ENCODE data around the gene USP44.
"Not testable (repeated sequence)": the region's sequence is repeated elsewhere in the genome, so short reads cannot be mapped to it uniquely, and the experiment has no call there.

USP44 gene

DNA sequence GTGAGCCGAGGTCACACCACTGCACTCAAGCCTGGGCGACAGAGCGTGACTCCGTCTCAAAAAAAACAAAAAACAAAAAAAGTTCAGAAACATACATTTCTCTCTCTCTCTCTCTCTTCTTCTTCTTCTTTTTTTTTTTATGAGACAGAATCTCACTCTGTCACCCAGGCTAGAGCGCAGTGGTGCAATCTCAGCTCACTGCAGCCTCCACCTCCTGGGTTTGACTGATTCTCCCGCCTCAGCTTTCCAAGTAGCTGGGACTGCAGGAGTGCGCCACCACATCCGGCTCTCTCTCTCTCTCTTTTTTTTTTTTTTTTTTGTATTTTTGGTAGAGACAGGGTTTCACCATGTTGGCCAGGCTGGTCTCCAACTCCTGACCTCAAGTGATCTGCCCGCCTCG is 16.8 kb upstream of the USP44 start:
- H3K4me3 ChIP-seq; in situ Hi-C loops (cut with MboI; ENCODE audit: low sequenced_read_pairs); H3K36me3 ChIP-seq (replicated peaks); H3K4me1 ChIP-seq; DNase-seq (ENCODE audit: low spot score in 2 of 2); H3K27me3 ChIP-seq (ENCODE audit: low read depth); H3K9me3 ChIP-seq: not testable (repeated sequence)

DNA sequence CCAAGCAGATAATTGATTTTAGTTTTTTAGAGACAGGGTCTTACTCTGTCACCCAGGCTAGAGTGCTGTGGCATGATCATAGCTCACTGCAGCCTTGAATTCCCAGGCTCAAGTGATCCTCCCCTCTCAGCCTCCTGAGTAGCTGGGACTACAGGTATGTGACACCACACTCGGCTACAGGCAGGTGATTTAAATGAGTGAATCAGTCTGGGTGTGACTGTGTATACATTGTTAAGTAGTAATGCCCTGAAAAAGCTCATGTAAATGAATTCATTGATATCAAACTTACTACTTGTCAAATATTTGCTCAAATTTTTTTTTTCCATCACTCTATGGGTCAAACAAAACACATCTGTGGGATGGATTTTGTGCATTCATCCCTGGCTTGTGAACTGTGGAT is 6.3 kb upstream of the USP44 start:
- Histone ChIP-seq H3K9me3 (no peaks in the 10 kb centered on the region), H3K27me3 (ENCODE audit: low read depth) (no peaks in the 10 kb centered on the region; the same call in 1 of the 2 replicates), H3K4me3 (no peak overlapping the region), H3K4me1 (no peaks in the 10 kb centered on the region), H3K36me3 (replicated peaks) (no peaks in the 10 kb centered on the region)
- no peak for DNase-seq (ENCODE audit: low spot score in 2 of 2)
- in situ Hi-C loops (cut with MboI; ENCODE audit: low sequenced_read_pairs), result no loop called here

DNA sequence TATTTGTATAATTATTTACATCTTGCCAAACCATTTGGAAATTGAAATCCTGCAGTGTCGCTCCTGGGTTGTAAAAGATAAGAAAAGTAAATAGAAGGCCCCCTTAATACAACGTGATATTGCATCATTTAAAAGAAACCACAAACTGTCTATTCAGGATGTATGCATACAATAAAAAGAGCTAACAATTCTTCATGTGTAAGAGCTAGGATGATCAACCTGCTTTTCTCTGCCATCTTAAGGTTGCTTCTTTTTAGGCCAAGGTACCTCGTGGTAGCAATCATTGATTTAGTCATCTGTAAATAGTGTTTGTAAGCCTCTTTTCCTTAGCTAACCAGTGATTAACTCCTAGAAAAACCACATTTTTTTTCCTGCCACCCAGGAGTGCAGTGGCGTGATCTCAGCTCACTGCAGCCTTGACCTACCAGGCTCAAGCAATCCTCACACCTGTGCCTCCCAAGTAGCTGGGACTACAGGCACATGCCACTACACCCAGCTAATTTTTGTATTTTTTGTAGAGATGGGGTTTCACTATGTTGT is 3.3 kb upstream of the USP44 start:
- Histone ChIP-seq H3K9me3 (no peaks in the 10 kb centered on the region), H3K27me3 (ENCODE audit: low read depth) (no peaks in the 10 kb centered on the region; the same call in 1 of the 2 replicates), H3K36me3 (replicated peaks) (no peaks in the 10 kb centered on the region), H3K4me3 (no peak overlapping the region), H3K4me1 (peaks cover 15% of the 10 kb centered on the region)
- in situ Hi-C loops (cut with MboI; ENCODE audit: low sequenced_read_pairs), result no loop called here
- DNase-seq (ENCODE audit: low spot score in 2 of 2), result no peak

- in situ Hi-C loops (cut with MboI; ENCODE audit: low sequenced_read_pairs), result no loop called here
- Histone ChIP-seq H3K9me3 (0 out of 2 replicates have a peak, but pooled peaks cover 4% of the 10 kb centered on the region), H3K4me1 (peaks cover 15% of the 10 kb centered on the region), H3K4me3 (no peak overlapping the region), H3K27me3 (ENCODE audit: low read depth) (no peaks in the 10 kb centered on the region; the same call in 1 of the 2 replicates), H3K36me3 (replicated peaks) (no peaks in the 10 kb centered on the region)
- DNase-seq (ENCODE audit: low spot score in 2 of 2), result no peak
These were observed 2.1 kb upstream of the USP44 start for GRCh38 chr12:95553197-95553943.

DNA sequence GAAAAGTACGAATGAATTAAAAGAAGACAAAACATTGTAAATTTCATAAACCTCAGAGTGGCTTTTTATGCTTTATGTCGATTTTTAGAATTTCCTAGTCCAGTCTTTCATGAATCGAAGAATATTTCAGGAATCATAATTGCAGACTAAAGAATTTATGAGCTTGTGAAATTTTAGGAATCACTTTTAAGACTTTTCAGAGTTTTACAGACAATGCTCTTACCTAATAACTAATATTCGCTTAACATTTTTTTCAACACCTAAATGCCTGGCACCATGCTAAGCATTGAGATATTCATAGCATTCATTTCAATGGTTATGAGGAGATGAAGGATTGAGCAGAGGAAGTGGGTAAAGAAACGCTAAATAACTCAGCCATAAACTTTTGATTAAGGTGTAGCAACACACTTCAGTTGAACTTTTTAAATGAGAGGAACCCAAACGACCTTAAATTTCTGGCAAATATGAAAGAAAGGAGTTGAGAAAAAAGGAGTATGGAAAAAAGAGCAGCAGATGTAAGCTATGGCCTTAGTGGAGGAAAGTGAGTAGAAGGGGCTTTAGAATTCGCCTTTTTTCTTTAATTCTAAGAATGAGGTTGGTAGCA is 739 bp upstream of the USP44 start:
- no peak for DNase-seq (ENCODE audit: low spot score in 2 of 2)
- peaks cover 15% of the 10 kb centered on the region for H3K4me1 ChIP-seq
- H3K4me3 ChIP-seq, result no peak overlapping the region
- no peaks in the 10 kb centered on the region for H3K36me3 ChIP-seq (replicated peaks)
- H3K9me3 ChIP-seq, result peaks cover 4% of the 10 kb centered on the region; the same call in 1 of the 2 replicates
- in situ Hi-C loops (cut with MboI; ENCODE audit: low sequenced_read_pairs), result no loop called here
- peaks cover 3% of the 10 kb centered on the region for H3K27me3 ChIP-seq (ENCODE audit: low read depth)

- in situ Hi-C loops (cut with MboI; ENCODE audit: low sequenced_read_pairs), result loop anchor here (25.0 kb wide), 1 partner anchor 1012 kb away; no protein-coding TSS in a partner anchor
These were observed 1.7 kb downstream of the USP44 start for GRCh38 chr12:95549392-95550084.

DNA sequence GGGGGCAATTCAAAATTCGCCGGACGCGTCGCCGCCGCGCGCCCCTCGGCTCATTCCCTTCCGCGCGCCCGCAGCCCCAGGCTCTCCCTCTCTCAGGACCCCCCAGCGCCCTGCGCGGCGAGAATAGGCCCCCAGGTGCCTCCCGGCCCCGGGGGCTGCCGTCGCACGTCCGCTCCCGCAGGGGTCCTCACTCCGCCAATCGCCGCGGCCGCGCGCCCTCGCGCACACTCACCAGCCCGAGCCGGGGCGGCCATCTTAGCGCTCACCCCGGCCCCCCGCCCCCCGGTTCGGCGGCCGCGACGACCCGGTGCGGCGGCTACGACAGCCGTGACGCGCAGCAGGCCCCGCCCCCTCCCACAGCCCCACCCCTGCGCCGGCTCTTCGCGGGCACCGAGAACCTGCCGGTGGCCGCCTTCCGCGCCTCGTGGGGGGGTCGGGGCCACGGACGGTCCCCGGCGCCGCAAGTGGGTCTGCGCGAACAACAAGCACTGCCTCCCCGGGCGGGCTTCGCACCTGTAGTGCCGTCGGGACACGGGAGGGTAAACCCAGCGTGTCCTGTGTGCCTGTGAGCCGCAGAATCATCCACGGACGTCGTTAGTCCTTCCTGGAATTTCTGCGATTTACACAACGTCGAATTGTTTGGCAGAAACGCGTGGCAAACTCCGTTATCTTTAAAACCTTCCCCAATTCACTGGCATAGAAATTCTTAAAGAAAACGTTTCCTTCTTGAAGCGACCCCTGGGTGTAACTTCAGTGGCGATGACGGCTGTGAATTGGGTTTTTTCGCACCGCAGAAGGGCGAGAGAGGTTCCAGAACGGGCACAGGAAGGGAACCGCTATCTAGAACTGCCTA is 2.5 kb downstream of the USP44 start:
- Histone ChIP-seq H3K4me1 (peaks cover 30% of the 10 kb centered on the region), H3K4me3 (no peak overlapping the region), H3K9me3 (peaks cover 6% of the 10 kb centered on the region), H3K36me3 (replicated peaks) (no peaks in the 10 kb centered on the region), H3K27me3 (ENCODE audit: low read depth) (peaks cover 10% of the 10 kb centered on the region)
- in situ Hi-C loops (cut with MboI; ENCODE audit: low sequenced_read_pairs), result loop anchor here (25.0 kb wide), 1 partner anchor 1011 kb away; no protein-coding TSS in a partner anchor
- no peak for DNase-seq (ENCODE audit: low spot score in 2 of 2)

More at GRCh38 chr12:95549392-95550084, 1.7 kb downstream of the USP44 start:
- peaks cover 30% of the 10 kb centered on the region for H3K4me1 ChIP-seq
- no peaks in the 10 kb centered on the region for H3K36me3 ChIP-seq (replicated peaks)
- no peak overlapping the region for H3K4me3 ChIP-seq
- no peak for DNase-seq (ENCODE audit: low spot score in 2 of 2)
- peaks cover 10% of the 10 kb centered on the region for H3K27me3 ChIP-seq (ENCODE audit: low read depth)
- peaks cover 6% of the 10 kb centered on the region for H3K9me3 ChIP-seq

DNA sequence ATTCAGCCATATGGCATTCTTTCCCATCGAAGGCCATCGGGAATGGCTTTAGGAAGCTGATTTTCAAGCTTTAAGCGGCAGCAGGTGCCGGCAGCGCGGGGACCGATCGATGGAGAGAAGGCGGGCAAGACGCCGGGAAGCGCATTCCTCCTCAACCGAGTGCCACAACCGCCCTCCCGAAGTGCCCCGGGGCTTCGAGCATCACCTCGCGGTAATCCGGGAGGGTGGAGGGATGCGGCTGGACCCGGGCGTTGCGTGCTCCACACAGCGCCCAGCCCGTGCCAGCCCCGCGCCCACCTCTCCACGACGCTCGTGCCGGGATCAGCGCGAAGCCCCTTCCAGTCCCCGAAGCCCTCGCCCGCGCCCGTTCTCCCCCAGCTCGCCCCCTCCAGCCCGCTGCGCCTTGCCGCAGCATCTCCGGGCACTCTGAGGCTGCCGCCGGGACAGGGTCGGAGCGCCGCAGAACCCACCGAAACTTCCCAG is 3.2 kb downstream of the USP44 start:
- DNase-seq (ENCODE audit: low spot score in 2 of 2), result no peak
- peaks cover 30% of the 10 kb centered on the region for H3K4me1 ChIP-seq
- H3K9me3 ChIP-seq, result peaks cover 6% of the 10 kb centered on the region
- no peaks in the 10 kb centered on the region for H3K36me3 ChIP-seq (replicated peaks)
- H3K4me3 ChIP-seq, result no peak overlapping the region
- H3K27me3 ChIP-seq (ENCODE audit: low read depth), result peaks cover 10% of the 10 kb centered on the region
- in situ Hi-C loops (cut with MboI; ENCODE audit: low sequenced_read_pairs), result loop anchor here (25.0 kb wide), 1 partner anchor 1011 kb away; no protein-coding TSS in a partner anchor

DNA sequence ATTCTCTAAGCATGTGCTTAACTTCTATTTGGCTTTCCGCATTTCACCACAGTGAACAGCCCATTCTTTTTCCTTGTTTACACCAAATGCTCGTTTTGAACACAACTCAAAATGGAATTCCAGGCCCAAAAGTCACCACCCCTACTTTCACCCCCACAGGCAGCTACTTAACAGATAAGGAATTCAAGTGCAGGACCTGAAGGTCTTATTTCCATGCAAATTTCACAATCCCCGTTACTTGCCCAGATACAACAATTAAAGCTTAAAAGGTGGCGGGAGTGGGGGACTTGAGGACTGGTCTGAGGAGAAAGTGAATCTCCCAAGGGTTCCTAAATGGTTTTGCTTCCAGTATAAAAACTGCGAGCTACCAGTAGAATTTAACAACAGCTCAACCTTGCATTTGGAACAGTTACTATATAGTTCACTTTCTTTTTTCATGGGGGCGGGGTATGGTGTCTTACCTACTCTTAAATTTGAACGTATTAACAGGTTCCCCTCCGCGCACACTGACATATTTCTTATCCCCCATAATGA is 3.7 kb downstream of the USP44 start:
- Histone ChIP-seq H3K36me3 (replicated peaks) (no peaks in the 10 kb centered on the region), H3K4me1 (peaks cover 30% of the 10 kb centered on the region), H3K27me3 (ENCODE audit: low read depth) (peaks cover 10% of the 10 kb centered on the region), H3K4me3 (no peak overlapping the region), H3K9me3 (peaks cover 6% of the 10 kb centered on the region)
- DNase-seq (ENCODE audit: low spot score in 2 of 2), result no peak
- in situ Hi-C loops (cut with MboI; ENCODE audit: low sequenced_read_pairs), result loop anchor here (25.0 kb wide), 1 partner anchor 1010 kb away; no protein-coding TSS in a partner anchor

DNA sequence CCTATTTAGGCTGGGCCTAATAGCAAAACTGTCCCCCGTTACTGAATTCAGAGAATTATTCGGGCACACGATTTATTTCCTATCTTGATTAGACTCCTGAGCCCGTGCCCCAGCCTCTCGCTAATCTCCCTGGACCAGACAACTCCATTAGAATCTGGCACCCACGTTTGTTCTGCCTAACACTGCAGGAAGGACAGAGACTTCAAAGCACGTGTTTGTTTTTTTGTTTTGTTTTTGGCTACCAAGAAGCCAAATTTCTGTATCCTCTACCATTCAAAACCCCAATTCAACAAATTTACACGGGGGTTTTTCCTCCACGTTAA is 4.8 kb downstream of the USP44 start:
- in situ Hi-C loops (cut with MboI; ENCODE audit: low sequenced_read_pairs), result loop anchor here (25.0 kb wide), 1 partner anchor 1009 kb away; no protein-coding TSS in a partner anchor
- peaks cover 6% of the 10 kb centered on the region for H3K9me3 ChIP-seq
- no peak overlapping the region for H3K4me3 ChIP-seq
- peaks cover 15% of the 10 kb centered on the region for H3K27me3 ChIP-seq (ENCODE audit: low read depth)
- peaks cover 26% of the 10 kb centered on the region for H3K4me1 ChIP-seq
- DNase-seq (ENCODE audit: low spot score in 2 of 2), result no peak
- H3K36me3 ChIP-seq (replicated peaks), result no peaks in the 10 kb centered on the region

- peak; percentile 47 to 90 for DNase-seq (ENCODE audit: low spot score in 2 of 2)
- Histone ChIP-seq H3K9me3 (peaks cover 6% of the 10 kb centered on the region), H3K4me3 (no peak overlapping the region), H3K36me3 (replicated peaks) (no peaks in the 10 kb centered on the region), H3K27me3 (ENCODE audit: low read depth) (peaks cover 15% of the 10 kb centered on the region), H3K4me1 (peaks cover 21% of the 10 kb centered on the region)
- in situ Hi-C loops (cut with MboI; ENCODE audit: low sequenced_read_pairs), result loop anchor here (25.0 kb wide), 1 partner anchor 1009 kb away; no protein-coding TSS in a partner anchor
These were observed 5.4 kb downstream of the USP44 start for GRCh38 chr12:95545731-95546490.

- Histone ChIP-seq H3K9me3 (peaks cover 6% of the 10 kb centered on the region), H3K36me3 (replicated peaks) (no peaks in the 10 kb centered on the region), H3K4me1 (peaks cover 15% of the 10 kb centered on the region), H3K4me3 (no peak overlapping the region), H3K27me3 (ENCODE audit: low read depth) (peaks cover 15% of the 10 kb centered on the region)
- in situ Hi-C loops (cut with MboI; ENCODE audit: low sequenced_read_pairs), result loop anchor here (25.0 kb wide), 1 partner anchor 1008 kb away; no protein-coding TSS in a partner anchor
- no peak for DNase-seq (ENCODE audit: low spot score in 2 of 2)
These were observed 6.0 kb downstream of the USP44 start for GRCh38 chr12:95545303-95545702.

Data from HAP-1 (cell line).